KOPT-K1 (cell line): ENCODE measurements around the gene LPO.

Experiments used
- H3K27ac ChIP-seq: fragments of 200-600 bp; sonication (generic); 2 replicates; pipeline ENCODE4 v1.5.1; 2016; ENCODE audit warnings: antibody characterized with exemption, mild to moderate bottlenecking, low read depth, low read length; ENCODE audit not compliant: poor library complexity, severe bottlenecking
- H3K36me3 ChIP-seq: fragments of 200-600 bp; sonication (generic); 2 replicates; pipeline ENCODE4 v1.5.1; 2017; ENCODE audit warnings: antibody characterized with exemption, mild to moderate bottlenecking, low read length, moderate library complexity; ENCODE audit not compliant: insufficient read depth
- H3K9me3 ChIP-seq: fragments of 200-600 bp; sonication (generic); 2 replicates; pipeline ENCODE4 v1.5.1; 2017; ENCODE audit warnings: antibody characterized with exemption, low read length, mild to moderate bottlenecking; ENCODE audit not compliant: insufficient read depth, poor library complexity, severe bottlenecking

The LPO gene

DNA sequence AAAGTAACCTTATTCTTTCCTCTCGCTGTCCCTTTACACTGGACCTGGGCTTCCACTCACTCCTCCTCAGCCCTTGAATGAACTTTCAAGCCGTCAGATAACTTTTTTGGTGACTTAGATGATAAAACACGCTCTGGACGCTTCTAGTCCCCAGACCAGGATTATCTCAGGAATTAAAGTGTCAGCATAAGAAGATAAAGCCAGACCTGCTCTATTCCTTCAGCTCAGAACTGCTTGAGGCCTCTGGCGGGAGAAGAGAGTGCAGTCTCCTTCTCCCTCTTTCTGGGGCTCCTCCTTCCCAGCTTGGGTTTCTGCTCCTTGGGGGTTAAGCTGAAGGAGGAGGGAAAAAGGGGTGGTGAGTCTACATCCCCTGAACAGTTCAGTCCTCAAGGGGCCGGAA, 6.6 kb downstream of the LPO start:
- no peak overlapping the region for H3K27ac ChIP-seq
- no peaks in the 10 kb centered on the region for H3K36me3 ChIP-seq
- H3K9me3 ChIP-seq = no peaks in the 10 kb centered on the region

DNA sequence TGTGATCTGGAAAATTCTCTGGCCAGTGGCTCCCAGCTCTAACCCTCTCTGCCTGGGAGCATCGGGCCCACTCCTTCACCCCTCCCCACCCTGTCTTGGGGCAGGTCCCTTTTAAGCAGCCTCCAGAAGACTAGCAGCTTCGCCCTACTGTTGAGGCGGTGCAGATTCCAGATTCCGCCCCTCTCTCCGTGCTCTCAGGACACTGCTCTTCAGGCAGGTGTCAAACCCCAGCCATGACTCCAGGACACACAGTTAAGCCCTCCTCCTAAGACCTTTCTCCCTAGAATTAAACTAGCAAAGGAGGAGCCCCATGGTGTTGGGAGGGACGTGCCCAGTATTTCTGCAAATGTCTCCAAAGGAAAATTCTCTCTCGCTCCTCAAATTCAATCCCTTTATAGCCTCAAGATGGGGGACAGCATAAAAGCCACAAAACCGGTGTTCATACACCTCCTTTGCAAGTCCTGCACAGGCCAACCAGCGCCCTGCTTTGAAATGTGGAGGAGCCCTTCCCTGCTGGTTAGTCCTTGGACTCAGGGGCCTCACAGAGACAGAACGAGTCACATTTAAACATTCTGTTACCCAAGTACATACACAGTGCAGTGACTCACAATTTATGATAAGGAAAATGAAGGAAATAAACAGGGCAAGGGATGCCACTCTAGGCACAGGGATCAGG, 7.2 kb downstream of the LPO start:
- Histone ChIP-seq H3K27ac (no peak overlapping the region), H3K9me3 (no peaks in the 10 kb centered on the region), H3K36me3 (no peaks in the 10 kb centered on the region)

DNA sequence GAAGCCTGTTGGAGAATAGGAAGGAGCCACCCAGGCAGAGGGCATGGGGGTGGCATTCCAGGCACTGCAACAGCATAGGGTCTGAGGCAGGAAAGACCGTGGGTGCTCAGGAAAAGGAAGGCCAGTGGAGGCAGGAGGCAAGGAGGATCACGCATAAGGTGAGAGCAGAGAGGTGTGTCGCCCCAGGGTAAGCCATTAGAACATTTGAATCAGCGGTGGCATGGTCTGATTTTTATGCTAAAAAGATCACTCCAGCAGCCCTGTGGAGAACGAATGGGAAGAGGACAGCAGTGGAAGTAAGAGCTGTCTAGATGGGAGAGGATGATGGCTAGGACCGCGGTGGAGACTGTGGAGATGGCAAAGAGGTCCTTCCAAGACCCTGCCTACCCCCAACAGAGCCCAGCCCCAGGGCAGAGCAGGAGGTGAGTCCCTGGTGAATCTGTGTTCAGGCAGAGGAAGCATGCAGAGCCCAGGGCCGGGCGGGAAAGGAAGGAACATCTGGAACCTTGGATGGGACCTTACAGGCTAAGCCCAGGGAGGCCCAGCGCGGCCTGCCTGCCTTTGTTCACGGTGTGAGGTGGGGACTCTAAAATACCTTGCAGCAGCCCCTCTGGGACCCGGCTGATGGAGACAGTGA, 7.8 kb downstream of the LPO start:
- Histone ChIP-seq H3K9me3 (no peaks in the 10 kb centered on the region), H3K36me3 (no peaks in the 10 kb centered on the region), H3K27ac (no peak overlapping the region)

DNA sequence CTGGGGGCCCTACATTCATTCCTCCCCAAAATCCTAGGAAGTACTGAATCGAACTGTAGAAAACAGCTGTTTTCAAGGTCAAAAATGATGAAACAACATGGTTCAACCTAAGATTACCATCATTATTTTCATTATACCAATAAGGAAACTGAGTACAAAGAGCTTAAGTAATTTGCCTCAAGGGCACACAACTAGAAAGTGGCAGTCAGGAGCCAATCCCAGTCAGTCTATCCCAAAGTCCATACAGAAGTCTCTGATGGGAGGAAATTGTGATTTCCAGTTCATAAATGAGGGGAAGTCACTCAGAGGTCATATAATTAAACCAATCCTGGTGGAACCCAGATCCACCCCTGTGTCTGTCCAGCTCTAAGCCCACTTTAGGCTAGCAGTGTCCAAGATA, 8.4 kb downstream of the LPO start:
- Histone ChIP-seq H3K9me3 (no peaks in the 10 kb centered on the region), H3K27ac (no peak overlapping the region), H3K36me3 (no peaks in the 10 kb centered on the region)

DNA sequence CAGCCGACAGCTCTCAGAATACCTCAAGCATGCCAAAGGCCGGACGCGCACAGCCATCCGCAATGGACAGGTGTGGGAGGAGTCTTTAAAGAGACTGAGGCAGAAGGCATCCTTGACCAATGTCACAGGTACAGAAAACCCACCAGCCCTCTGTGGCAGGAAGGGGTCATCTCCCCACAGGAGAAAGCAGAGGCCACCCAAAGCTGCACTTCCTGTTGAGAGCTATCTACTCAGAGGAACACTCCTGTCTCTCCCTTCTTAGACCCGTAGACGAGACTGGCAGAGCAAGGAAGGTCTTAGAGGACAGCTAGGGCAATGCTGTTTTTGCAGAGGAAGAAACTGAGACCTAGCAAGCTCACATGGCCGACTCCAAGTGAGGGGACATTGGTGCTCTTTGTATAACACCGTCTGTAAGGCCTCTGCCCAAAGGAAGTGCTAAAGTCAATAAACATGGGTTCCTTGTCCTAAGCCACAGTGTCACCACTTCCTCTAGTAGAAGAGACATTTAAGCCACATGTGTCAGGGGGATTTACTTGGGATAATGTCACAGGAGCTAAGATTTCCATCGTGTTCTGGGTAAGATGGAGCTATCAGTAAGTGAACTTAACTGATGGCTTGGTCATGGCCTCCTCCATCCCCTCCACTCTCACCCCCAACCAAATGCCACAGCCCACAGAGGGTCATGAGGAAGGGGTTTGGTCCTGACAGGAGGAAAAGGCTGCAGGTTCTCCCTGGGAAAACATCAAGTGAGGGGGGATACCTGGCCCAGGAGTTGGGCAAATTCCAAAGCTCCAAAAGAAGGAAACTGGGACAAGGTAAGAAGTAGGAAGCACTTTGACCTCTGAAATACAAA, 9.4 kb downstream of the LPO start:
- Histone ChIP-seq H3K27ac (no peak overlapping the region), H3K36me3 (no peaks in the 10 kb centered on the region), H3K9me3 (no peaks in the 10 kb centered on the region)

DNA sequence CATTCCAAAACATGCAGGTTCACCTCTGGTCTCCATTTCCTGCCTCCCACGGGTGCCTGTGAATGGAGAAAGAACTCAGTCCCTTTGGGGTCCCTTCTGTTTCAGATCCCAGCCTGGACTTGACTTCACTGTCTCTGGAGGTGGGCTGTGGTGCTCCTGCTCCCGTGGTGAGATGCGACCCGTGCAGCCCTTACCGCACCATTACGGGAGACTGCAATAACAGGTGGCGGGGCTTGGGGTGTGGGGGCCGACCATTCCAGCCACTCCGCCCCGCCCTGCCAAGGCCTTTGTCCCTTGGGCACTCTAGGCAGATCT, 10.5 kb downstream of the LPO start:
- no peaks in the 10 kb centered on the region for H3K36me3 ChIP-seq
- H3K27ac ChIP-seq = no peak overlapping the region
- no peaks in the 10 kb centered on the region for H3K9me3 ChIP-seq

DNA sequence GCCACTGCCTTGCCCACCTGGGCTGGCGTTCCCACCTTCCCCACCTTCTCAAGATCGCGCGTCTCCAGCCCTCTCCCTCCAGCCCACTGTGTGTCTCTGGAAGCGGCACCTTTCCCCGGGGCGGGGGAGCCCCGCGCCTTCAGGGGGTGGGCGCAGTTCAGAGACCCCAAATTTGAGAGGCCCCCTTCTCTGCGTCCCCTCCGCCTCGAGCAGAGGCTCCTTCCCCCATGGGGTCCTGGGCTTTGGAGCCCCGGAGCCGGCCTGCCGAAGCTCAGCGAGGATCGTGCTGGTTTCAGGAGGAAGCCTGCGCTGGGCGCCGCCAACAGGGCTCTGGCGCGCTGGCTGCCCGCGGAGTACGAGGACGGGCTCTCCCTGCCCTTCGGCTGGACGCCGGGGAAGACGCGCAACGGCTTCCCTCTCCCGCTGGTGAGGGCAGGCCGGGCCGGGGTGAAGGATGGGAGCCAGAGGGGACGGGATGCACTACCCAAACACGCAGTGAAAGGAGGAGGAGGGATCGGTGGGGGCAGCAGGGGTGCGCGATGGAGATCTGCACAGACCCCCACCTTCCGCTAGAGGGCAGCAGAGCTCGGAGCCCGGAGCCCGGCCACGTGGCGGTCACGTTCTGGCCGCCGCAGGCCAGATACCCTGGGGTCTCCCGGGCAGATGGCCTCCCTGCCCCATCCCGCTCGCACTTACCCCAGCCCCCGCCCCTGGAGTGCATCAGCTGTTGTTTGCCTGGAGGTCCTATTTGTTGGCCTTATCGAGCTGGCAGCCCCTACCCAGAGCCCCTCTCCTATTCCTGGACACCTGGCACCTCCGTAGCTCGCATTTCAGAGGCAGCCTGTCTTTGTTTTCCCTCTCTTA, 11.1 kb downstream of the LPO start:
- Histone ChIP-seq H3K36me3 (no peaks in the 10 kb centered on the region), H3K9me3 (no peaks in the 10 kb centered on the region), H3K27ac (no peak overlapping the region)

DNA sequence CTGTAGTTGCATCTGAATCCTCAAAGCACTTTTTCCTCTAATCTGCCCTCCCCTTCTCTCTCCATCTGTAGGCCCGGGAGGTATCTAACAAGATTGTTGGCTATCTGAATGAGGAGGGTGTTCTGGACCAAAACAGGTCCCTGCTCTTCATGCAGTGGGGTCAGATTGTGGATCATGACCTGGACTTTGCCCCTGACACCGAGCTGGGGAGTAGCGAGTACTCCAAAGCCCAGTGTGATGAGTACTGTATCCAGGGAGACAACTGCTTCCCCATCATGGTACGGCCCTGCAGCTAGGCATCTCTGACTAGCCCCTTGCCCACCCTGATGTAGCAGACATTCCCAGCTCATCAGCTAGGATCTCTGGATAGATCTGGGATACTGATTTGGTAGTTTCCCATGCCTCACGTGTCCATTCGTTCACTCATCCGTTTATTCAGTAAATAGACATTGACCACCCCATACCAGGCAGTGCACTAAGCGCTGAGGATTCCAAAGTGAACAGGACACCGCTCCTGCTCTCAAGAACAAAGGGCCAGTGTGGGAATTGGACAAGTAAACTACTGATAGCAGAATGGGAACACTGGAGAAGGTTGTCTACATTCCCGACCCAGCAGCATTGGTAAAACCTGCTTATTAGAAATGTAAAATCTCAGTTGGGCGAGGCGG, 12.1 kb downstream of the LPO start:
- Histone ChIP-seq H3K36me3 (no peaks in the 10 kb centered on the region), H3K9me3 (no peaks in the 10 kb centered on the region), H3K27ac (no peak overlapping the region)

DNA sequence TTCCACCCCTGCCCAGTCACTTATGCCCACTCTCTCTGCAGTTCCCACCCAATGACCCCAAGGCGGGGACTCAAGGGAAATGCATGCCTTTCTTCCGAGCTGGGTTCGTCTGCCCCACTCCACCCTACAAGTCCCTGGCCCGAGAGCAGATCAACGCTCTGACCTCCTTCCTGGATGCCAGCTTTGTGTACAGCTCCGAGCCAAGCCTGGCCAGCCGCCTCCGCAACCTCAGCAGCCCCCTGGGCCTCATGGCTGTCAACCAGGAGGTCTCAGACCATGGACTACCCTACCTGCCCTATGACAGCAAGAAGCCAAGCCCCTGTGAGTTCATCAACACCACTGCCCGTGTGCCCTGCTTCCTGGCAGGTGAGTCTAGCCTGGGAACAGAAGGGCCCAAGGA, 13.8 kb downstream of the LPO start:
- no peaks in the 10 kb centered on the region for H3K36me3 ChIP-seq
- H3K9me3 ChIP-seq = no peaks in the 10 kb centered on the region
- no peak overlapping the region for H3K27ac ChIP-seq

DNA sequence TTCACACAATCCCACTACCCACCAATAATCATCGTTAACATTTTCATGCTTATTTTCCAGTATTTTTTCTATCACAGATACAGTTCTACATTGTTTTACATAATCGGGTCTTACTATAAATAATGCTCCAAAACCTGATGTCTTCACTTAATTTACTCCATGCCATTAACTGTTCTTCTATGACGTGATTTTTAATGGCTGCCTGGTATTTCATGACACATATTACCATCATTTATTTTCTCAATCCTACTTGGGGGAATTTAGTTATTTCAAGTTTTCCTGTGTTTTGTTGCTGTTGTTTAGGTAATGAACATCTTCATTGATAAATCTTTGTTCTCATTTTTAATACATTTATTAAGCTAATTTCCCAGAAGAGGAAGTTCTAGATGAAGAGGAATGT, 14.7 kb downstream of the LPO start:
- no peaks in the 10 kb centered on the region for H3K36me3 ChIP-seq
- no peaks in the 10 kb centered on the region for H3K9me3 ChIP-seq
- H3K27ac ChIP-seq = no peak overlapping the region

DNA sequence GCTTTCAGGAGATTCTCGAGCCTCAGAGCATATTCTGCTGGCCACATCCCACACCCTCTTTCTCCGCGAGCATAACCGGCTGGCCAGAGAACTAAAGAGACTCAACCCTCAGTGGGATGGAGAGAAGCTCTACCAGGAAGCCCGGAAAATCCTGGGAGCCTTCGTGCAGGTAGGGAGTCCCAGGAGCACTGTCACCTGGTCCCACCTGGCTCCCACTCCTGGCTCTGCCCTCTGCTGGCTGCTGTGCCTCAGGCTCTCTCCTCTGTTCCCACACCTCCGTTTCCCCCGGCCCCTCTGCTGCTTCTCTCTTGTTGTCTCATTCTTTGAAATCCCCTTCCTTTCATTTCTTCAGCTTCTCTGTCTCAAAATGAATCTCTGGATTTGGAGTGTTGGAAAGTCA, 16.4 kb downstream of the LPO start:
- no peaks in the 10 kb centered on the region for H3K36me3 ChIP-seq
- H3K9me3 ChIP-seq = no peaks in the 10 kb centered on the region
- no peak overlapping the region for H3K27ac ChIP-seq

DNA sequence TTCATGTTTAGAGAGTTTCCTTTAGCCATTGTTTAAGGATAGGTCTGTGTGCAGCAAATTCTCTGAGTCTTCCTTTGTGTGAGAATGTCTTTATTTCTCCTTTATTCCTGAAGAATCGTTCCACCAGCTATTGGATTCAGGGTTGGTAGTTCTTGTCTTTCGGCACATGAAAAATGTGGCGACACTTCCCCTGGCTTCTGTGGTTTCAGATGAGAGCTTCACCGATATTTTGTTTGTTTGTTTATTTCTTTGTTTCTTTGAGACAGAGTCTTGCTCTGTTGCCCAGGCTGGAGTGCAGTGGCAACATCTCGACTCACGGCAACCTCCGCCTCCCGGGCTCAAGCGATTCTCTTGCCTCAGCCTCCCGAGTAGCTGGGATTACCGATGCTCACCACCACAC, 23.8 kb downstream of the LPO start:
- Histone ChIP-seq H3K9me3 (peaks cover 10% of the 10 kb centered on the region), H3K36me3 (no peaks in the 10 kb centered on the region), H3K27ac (no peak overlapping the region)

DNA sequence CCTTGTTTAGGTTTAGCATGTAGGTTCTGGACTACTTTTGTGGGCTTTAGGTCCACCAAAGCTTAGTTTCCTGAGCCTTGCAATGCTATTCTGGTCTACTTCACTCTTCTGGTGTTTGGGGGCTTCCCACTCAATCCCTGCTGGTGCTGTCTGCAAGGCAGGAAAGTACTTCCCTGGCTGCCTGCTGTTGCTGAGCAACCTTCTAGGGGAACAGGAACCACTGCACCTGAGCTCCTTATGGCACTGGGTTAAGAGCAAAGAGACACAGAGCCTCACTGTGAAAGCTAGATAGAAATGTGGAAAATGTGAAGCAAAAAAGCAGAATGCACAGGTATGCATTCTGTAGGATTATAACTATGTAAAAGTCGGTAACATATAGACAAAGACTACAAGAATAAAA, 25.4 kb downstream of the LPO start:
- Histone ChIP-seq H3K27ac (no peak overlapping the region), H3K36me3 (no peaks in the 10 kb centered on the region)

DNA sequence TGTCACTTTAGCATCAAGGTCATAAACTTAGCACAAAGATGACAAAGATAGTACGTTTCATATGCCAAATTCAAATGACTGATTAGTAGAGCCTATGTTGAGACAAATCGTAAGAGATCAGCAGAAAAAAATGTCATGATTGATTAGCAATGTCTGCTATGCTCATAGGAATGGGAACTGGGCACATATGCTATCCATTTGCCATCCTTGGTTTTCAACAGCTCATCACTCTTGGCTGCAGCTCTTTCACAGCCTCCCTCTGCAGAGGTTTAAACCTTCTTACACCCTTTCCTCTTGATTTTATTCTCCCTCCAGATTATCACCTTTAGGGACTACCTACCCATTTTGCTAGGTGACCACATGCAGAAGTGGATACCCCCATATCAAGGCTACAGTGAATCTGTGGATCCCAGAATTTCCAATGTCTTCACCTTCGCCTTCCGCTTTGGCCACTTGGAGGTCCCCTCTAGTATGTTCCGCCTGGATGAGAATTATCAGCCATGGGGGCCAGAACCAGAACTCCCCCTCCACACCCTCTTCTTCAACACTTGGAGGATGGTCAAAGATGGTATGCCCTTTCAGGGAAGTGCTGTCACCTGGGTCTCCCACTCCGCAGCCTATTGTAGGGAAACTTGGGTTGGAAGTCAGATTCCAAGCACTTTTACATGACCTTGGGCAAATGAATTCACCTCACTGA, 26.2 kb downstream of the LPO start:
- no peak overlapping the region for H3K27ac ChIP-seq
- no peaks in the 10 kb centered on the region for H3K36me3 ChIP-seq
- peaks cover 10% of the 10 kb centered on the region for H3K9me3 ChIP-seq

More for the DNA sequence above, 25.4 kb downstream of the LPO start:
- H3K9me3 ChIP-seq = peaks cover 10% of the 10 kb centered on the region
